ENCODE results near the gene PTBP3. TPM values are rescaled to one million over a fixed set of nuclear protein-coding genes. Genes with fewer than 3 reads are reported as not detected.
A peak's percentile ranks its signal among the peaks of the same experiment; 100 is the strongest.
"Not testable (repeated sequence)": the region's sequence is repeated elsewhere in the genome, so short reads cannot be mapped to it uniquely, and the experiment has no call there.

PTBP3 gene
- total RNA-seq, 4 donors from 2014 or later, result 19.9 to 31.1 (median 25.5) TPM

DNA sequence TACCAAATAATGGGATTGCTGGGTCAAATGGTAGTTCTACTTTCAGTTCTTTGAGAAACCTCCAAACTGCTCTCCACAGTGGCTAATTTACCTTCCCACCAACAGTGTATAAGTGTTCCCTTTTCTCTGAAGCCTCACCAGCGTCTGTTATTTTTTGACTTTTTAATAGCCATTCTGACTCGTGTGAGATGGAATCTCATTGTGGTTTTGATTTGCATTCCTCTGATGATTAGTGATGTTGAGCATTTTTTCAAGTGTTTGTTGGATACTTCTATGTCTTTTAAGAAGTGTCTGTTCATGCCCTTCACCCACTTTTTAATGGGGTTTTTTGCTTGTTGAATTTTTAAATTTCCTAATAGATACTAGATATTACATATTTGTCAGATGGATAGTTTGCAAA lies 129.9 kb downstream of the PTBP3 start:
- 65% methylated on average over 2 of the region's 2 CpGs for WGBS
- H3K27ac ChIP-seq (replicated peaks in 1 of 4), result no peak overlapping the region

DNA sequence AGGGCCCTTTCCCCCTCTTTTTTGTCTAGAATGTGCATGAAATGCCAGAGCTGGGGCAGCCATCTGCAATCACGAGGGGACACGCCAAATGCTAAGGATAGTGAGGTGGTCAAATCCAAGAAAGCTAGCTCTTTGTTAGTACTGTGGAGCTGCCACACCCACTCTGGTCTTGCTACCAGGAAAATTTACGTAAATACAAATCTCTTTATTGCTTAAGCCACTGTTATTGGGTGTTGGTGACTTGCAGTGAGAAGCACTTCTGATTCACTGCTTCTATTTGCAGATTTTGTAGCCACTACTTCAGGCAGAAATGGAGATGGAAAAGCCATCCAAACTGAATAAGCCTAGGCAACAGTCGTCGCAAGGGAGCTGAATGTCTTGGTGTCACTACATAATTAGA lies 132.7 kb downstream of the PTBP3 start:
- no peak overlapping the region for H3K27ac ChIP-seq (replicated peaks in 1 of 4)
- DNase-seq (ENCODE audit: extremely low spot score), result no peak
- H3K27me3 ChIP-seq, result no peaks in the 10 kb centered on the region
- no peaks in the 10 kb centered on the region for H3K4me1 ChIP-seq
- no peak for TF ChIP-seq POLR2A (IDR thresholded peaks at IDR 0.05; ENCODE audit: low read depth)
- TF ChIP-seq POLR2AphosphoS5 (IDR thresholded peaks at IDR 0.05), result no peak
- TF ChIP-seq EP300 (IDR thresholded peaks at IDR 0.05), result no peak
- TF ChIP-seq, protein P1, sequence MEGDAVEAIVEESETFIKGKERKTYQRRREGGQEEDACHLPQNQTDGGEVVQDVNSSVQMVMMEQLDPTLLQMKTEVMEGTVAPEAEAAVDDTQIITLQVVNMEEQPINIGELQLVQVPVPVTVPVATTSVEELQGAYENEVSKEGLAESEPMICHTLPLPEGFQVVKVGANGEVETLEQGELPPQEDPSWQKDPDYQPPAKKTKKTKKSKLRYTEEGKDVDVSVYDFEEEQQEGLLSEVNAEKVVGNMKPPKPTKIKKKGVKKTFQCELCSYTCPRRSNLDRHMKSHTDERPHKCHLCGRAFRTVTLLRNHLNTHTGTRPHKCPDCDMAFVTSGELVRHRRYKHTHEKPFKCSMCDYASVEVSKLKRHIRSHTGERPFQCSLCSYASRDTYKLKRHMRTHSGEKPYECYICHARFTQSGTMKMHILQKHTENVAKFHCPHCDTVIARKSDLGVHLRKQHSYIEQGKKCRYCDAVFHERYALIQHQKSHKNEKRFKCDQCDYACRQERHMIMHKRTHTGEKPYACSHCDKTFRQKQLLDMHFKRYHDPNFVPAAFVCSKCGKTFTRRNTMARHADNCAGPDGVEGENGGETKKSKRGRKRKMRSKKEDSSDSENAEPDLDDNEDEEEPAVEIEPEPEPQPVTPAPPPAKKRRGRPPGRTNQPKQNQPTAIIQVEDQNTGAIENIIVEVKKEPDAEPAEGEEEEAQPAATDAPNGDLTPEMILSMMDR (IDR thresholded peaks at IDR 0.05), result no peak
- WGBS, result 91% methylated on average over 5 of the region's 5 CpGs
- no peak overlapping the region for H3K4me3 ChIP-seq
- H3K36me3 ChIP-seq, result no peaks in the 10 kb centered on the region
- intact Hi-C loops (cut with DNase I), result no loop called here
- H3K9me3 ChIP-seq, result no peaks in the 10 kb centered on the region

More for the DNA sequence above, 129.9 kb downstream of the PTBP3 start:
- Histone ChIP-seq H3K36me3 (peaks cover 4 to 15% (median 9%) of the 10 kb centered on the region in 4 donors), H3K4me1 (no peaks in the 10 kb centered on the region), H3K4me3 (no peak overlapping the region), H3K27me3 (no peaks in the 10 kb centered on the region), H3K9me3 (peaks cover 0 to 20% (median 13%) of the 10 kb centered on the region in 4 donors)
- TF ChIP-seq POLR2A (IDR thresholded peaks at IDR 0.05; ENCODE audit: low read depth) (no peak), POLR2AphosphoS5 (IDR thresholded peaks at IDR 0.05) (no peak), EP300 (IDR thresholded peaks at IDR 0.05) (no peak)
- TF ChIP-seq, protein P1 (IDR thresholded peaks at IDR 0.05), result no peak
- DNase-seq (ENCODE audit: extremely low spot score), result no peak
- intact Hi-C loops (cut with DNase I), result no loop called here

DNA sequence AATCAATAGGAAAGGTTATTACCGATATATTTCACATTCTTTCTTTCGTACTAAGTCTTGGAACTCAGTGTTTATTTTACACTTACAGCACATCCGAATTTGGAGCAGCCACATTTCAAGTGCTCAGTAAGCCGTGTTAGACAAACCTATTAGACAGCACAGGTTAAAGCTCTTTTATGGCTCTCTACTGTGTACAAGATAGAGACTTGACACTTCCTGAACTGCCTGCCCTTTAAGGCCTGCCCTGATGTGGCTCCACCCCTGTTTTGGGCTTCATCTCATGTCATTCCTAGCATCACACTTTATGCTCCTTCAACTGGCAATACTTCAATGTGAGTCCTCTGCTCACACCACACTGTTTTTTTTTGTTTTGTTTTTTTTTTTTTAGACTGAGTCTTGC lies 134.8 kb downstream of the PTBP3 start:
- peaks cover 0 to 4% (median 0%) of the 10 kb centered on the region in 4 donors for H3K4me1 ChIP-seq
- intact Hi-C loops (cut with DNase I), result no loop called here
- H3K27ac ChIP-seq (replicated peaks in 1 of 4), result no peak overlapping the region
- DNase-seq (ENCODE audit: extremely low spot score), result no peak
- 42% methylated on average over 4 of the region's 4 CpGs for WGBS
- H3K4me3 ChIP-seq, result no peak overlapping the region
- H3K27me3 ChIP-seq, result no peaks in the 10 kb centered on the region
- no peaks in the 10 kb centered on the region for H3K36me3 ChIP-seq
- TF ChIP-seq EP300 (IDR thresholded peaks at IDR 0.05) (no peak), POLR2A (IDR thresholded peaks at IDR 0.05; ENCODE audit: low read depth) (no peak)
- no peaks in the 10 kb centered on the region for H3K9me3 ChIP-seq

DNA sequence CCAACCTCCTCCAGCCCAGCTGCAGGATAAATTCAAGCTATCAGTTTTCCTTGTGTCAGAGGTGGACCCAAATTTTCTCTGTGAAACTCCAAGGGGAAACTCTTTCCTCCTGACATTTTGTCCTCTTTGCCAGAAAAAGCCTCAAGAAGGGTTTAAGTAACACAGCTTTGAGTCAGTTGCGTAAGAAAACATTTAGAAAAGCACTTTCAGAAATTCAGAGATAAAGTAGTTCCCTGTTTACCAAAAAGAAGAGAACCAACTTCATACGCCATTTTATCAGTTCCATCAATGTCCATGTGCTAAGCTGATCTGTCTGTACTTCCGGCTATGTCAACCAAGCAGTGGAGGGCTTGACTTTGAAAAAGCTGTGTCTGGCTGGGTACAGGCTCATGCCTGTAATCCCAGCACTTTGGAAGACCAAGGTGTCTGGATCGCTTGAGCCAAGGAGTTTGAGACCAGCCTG lies 138.4 kb downstream of the PTBP3 start:
- H3K4me3 ChIP-seq, result no peak overlapping the region

DNA sequence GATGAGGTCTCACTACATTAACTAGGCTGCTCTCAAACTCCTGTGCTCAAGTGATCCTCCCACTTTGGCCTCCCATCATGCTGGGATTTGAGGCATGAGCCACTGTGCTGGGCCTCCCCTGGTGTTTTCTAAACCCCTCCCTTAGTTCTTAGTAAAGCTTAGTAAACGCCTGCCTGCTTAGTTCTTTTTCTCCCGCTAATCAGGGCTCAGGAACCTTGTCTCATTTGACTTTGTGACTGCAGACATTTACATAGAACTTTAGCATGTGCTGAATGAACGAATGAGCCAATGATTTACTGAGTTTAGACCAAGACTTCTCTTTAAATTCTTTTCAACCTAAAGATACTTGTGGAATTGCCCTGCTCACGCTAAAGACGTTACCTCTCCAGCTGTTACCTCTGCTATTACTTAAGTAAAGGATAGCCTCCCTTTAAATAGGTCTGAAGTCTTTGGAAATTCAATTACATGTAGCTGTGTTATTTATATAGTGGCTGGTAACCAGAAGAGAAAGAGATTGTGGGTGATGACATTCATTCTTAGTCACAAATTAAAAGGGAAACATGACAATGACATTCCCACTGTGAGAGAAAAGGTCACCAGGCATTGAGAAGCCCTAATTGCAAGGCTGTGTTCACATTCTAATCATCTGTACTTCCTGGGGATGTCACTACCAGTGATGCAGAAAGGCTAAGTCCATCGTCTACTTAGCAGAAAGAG lies 139.7 kb downstream of the PTBP3 start:
- no peak overlapping the region for H3K4me3 ChIP-seq
- H3K9me3 ChIP-seq, result no peaks in the 10 kb centered on the region
- TF ChIP-seq POLR2A (IDR thresholded peaks at IDR 0.05; ENCODE audit: low read depth) (no peak), EP300 (IDR thresholded peaks at IDR 0.05) (no peak), POLR2AphosphoS5 (IDR thresholded peaks at IDR 0.05) (no peak)
- TF ChIP-seq, protein P1 (IDR thresholded peaks at IDR 0.05), result no peak
- peak; percentile 10 for DNase-seq (ENCODE audit: extremely low spot score)
- intact Hi-C loops (cut with DNase I), result no loop called here
- no peaks in the 10 kb centered on the region for H3K36me3 ChIP-seq
- peaks cover 0 to 4% (median 0%) of the 10 kb centered on the region in 4 donors for H3K4me1 ChIP-seq
- 87% methylated on average over 6 of the region's 6 CpGs for WGBS
- no peaks in the 10 kb centered on the region for H3K27me3 ChIP-seq
- no peak overlapping the region for H3K27ac ChIP-seq (replicated peaks in 1 of 4)

More for the DNA sequence above, 138.4 kb downstream of the PTBP3 start:
- Histone ChIP-seq H3K9me3 (no peaks in the 10 kb centered on the region), H3K36me3 (no peaks in the 10 kb centered on the region), H3K4me1 (peaks cover 0 to 4% (median 0%) of the 10 kb centered on the region in 4 donors), H3K27me3 (no peaks in the 10 kb centered on the region), H3K27ac (replicated peaks in 1 of 4) (no peak overlapping the region)
- intact Hi-C loops (cut with DNase I), result no loop called here
- WGBS, result 71% methylated on average over 4 of the region's 4 CpGs
- peak; percentile 42 for DNase-seq (ENCODE audit: extremely low spot score)
- TF ChIP-seq POLR2A (IDR thresholded peaks at IDR 0.05; ENCODE audit: low read depth) (no peak), POLR2AphosphoS5 (IDR thresholded peaks at IDR 0.05) (no peak), EP300 (IDR thresholded peaks at IDR 0.05) (no peak)
- TF ChIP-seq, protein P1 (IDR thresholded peaks at IDR 0.05), result no peak

DNA sequence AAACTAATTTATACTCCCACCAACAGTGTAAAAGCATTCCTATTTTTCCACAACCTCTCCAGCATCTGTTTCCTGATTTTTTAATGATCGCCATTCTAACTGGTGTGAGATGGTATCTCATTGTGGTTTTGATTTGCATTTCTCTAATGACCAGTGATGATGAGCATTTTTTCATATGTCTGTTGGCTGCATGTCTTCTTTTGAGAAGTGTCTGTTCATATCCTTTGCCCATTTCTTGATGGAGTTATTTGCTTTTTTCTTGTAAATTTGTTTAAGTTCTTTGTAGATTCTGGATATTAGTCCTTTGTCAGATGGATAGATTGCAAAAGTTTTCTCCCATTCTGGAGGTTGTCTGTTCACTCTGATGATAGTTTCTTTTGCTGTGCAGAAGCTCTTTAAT lies 143.1 kb downstream of the PTBP3 start:
- intact Hi-C loops (cut with DNase I); H3K9me3 ChIP-seq; H3K27me3 ChIP-seq; H3K4me3 ChIP-seq; H3K36me3 ChIP-seq; H3K4me1 ChIP-seq; DNase-seq (ENCODE audit: extremely low spot score); H3K27ac ChIP-seq (replicated peaks in 1 of 4): not testable (repeated sequence)
- WGBS, result 100% methylated on average over 1 of the region's 1 CpG

Measured in esophagus muscularis mucosa (tissue), 4 donors.